ENCODE measurements around the gene FLNA. TPM values are rescaled to one million over a fixed set of nuclear protein-coding genes. Genes with fewer than 3 reads are reported as not detected.

The FLNA gene
- total and polyA plus RNA-seq, 10 of the 15 experiments (the other 5 are each of a cell fraction or from before 2014, with no cell fraction given): 5.1 to 643 (median 171) TPM

- FAIRE-seq (no peak), DNase-seq (ENCODE audit: low read depth, low spot score) (no peak), ATAC-seq (peak; percentile 1; the same call in 1 of the 3 replicates)
- Histone ChIP-seq H3K4me2 (ENCODE audit: control insufficient read depth, insufficient read depth) (no peak overlapping the region), H4K20me1 (ENCODE audit: control insufficient read depth, insufficient read depth) (peaks cover 5% of the 10 kb centered on the region; the same call in 1 of the 2 replicates), H3K9ac (ENCODE audit: control insufficient read depth, insufficient read depth, low read length) (no peak overlapping the region), H3K27ac (ENCODE audit: control insufficient read depth, insufficient read depth) (no peak overlapping the region), H2AFZ (ENCODE audit: control insufficient read depth, low read depth, low read length) (no peak overlapping the region), H3K79me2 (ENCODE audit: control insufficient read depth, insufficient read depth, low read length) (peaks cover 29% of the 10 kb centered on the region), H3K4me1 (ENCODE audit: control insufficient read depth, insufficient read depth, low read length) (peaks cover 3% of the 10 kb centered on the region; the same call in 1 of the 2 replicates), H3K27me3 (replicated peaks in 1 of 2; ENCODE audit: control insufficient read depth in 2 of 2, insufficient read depth in 2 of 2, low read length in 1 of 2) (no peaks in the 10 kb centered on the region), H3K36me3 (ENCODE audit: control insufficient read depth in 2 of 2, insufficient read depth in 2 of 2, low read length in 1 of 2) (peaks cover 10 to 12% of the 10 kb centered on the region in 2 experiments), H3K4me3 (no peak overlapping the region), H3K9me3 (replicated peaks; ENCODE audit: control insufficient read depth, insufficient read depth, low read length) (no peaks in the 10 kb centered on the region; the same call in 2 of the 3 replicates)
- ChIA-PET CTCF (no interaction called here), POLR2A (interaction anchor here (0.8 to 3.8 kb wide), 2 partner anchors 10 to 42 kb away, joined by 3 to 22 read pairs; partner anchors contain the start of gene TAFAZZIN), RAD21 (ENCODE audit: unreplicated experiment) (no interaction called here), SMC1A (ENCODE audit: uncharacterized antibody, unreplicated experiment) (no interaction called here)
- intact Hi-C loops (cut with micrococcal nuclease; ENCODE audit: unreplicated experiment) (no loop called here), in situ Hi-C loops (cut with MboI) (no loop called here)
- 22% methylated on average over 6 of the region's 6 CpGs for whole genome bisulfite sequencing (ENCODE audit: insufficient coverage, insufficient replicate concordance, low lambda C conversion rate, missing lambda C conversion rate)
- BruUV-seq (replicated peaks): no TSS peak
- TF ChIP-seq ZZZ3 (IDR thresholded peaks at IDR 0.05; ENCODE audit: control insufficient read depth, insufficient read length, low read depth) (no peak), E2F4 (IDR thresholded peaks at IDR 0.05; ENCODE audit: low read depth, low read length) (no peak), SIN3A (IDR thresholded peaks at IDR 0.05; ENCODE audit: low read depth, low read length) (no peak), MTA2 (IDR thresholded peaks at IDR 0.05; ENCODE audit: low read depth) (no peak), GATAD2B (conservative IDR thresholded peaks at IDR 0.05; ENCODE audit: low read depth) (no peak), RAD51 (IDR thresholded peaks at IDR 0.05) (no peak), RBBP5 (conservative IDR thresholded peaks at IDR 0.05) (no peak), ZNF24 (IDR thresholded peaks at IDR 0.05) (no peak), LARP7 (IDR thresholded peaks at IDR 0.05) (no peak), NR2C2 (IDR thresholded peaks at IDR 0.05; ENCODE audit: borderline replicate concordance, control insufficient read depth, insufficient read length, low read depth) (no peak), IRF3 (IDR thresholded peaks at IDR 0.05) (no peak), BRCA1 (IDR thresholded peaks at IDR 0.05; ENCODE audit: low read depth, low read length) (no peak), SRF (IDR thresholded peaks at IDR 0.05; ENCODE audit: low read depth in 2 of 2, low read length in 2 of 2) (no peak), POLR2A (IDR thresholded peaks at IDR 0.05; ENCODE audit: low read depth, low read length) (peak; percentile 90), NRF1 (conservative IDR thresholded peaks at IDR 0.05; ENCODE audit: low read depth, low read length) (no peak), E2F8 (IDR thresholded peaks at IDR 0.05; ENCODE audit: low read depth, partially characterized antibody) (no peak), SREBF1 (IDR thresholded peaks at IDR 0.05; ENCODE audit: low read length) (no peak), FOS (IDR thresholded peaks at IDR 0.05; ENCODE audit: borderline replicate concordance, extremely low read depth, insufficient read length) (no peak), PML (IDR thresholded peaks at IDR 0.05; ENCODE audit: low read length) (peak; percentile 53; the same call in 1 of the 2 replicates), ZNF207 (IDR thresholded peaks at IDR 0.05; ENCODE audit: borderline replicate concordance) (no peak), MXI1 (IDR thresholded peaks at IDR 0.05; ENCODE audit: low read depth, low read length) (no peak), EGR1 (IDR thresholded peaks at IDR 0.05; ENCODE audit: borderline replicate concordance in 1 of 2, low read depth in 2 of 2, low read length in 2 of 2) (no peak)
These were observed 26.8 kb upstream of the FLNA start for GRCh38 chrX:154401045-154401799.

Data from GM12878 (cell line).